AG09309 (cell line): ENCODE results near the gene VANGL2.

Source experiments
- DNase-seq: peaks from one replicate; pipeline ENCODE4 v3.0.0-alpha.2; 2010; ENCODE audit warnings: low read depth
- H3K4me3 ChIP-seq: 2 replicates; pipeline ENCODE4 v1.5.1; 2011; ENCODE audit warnings: mild to moderate bottlenecking, low read depth, low read length, moderate library complexity; ENCODE audit not compliant: control insufficient read depth
- CTCF ChIP-seq: IDR thresholded peaks from 2 replicates; pipeline ENCODE4 v1.5.1; 2011; ENCODE audit warnings: mild to moderate bottlenecking, low read depth, low read length, inconsistent platforms; ENCODE audit not compliant: insufficient read depth, control insufficient read depth; ENCODE audit errors: missing control alignments

VANGL2 gene

GRCh38 chr1:160399544-160400222 lies 681 bp upstream of the VANGL2 start:
- no peak overlapping the region for H3K4me3 ChIP-seq
- no peak for DNase-seq
- no peak for TF ChIP-seq CTCF

- no peak overlapping the region for H3K4me3 ChIP-seq
- DNase-seq, result no peak
- no peak for TF ChIP-seq CTCF
Observed at GRCh38 chr1:160400646-160401486, 502 bp downstream of the VANGL2 start.

GRCh38 chr1:160401487-160401805 lies 1.1 kb downstream of the VANGL2 start:
- TF ChIP-seq CTCF, result no peak
- DNase-seq, result no peak
- H3K4me3 ChIP-seq, result no peak overlapping the region

- H3K4me3 ChIP-seq, result no peak overlapping the region
- TF ChIP-seq CTCF, result no peak
- DNase-seq, result no peak
Observed at GRCh38 chr1:160402001-160402795, 1.8 kb downstream of the VANGL2 start.

GRCh38 chr1:160403244-160403643 lies 2.9 kb downstream of the VANGL2 start:
- no peak for DNase-seq
- no peak for TF ChIP-seq CTCF
- no peak overlapping the region for H3K4me3 ChIP-seq

GRCh38 chr1:160404094-160404493 lies 3.7 kb downstream of the VANGL2 start:
- TF ChIP-seq CTCF, result no peak
- DNase-seq, result no peak
- no peak overlapping the region for H3K4me3 ChIP-seq
